Measurements from ENCODE around the gene MICAL1. TPM values are rescaled to one million over a fixed set of nuclear protein-coding genes. Genes with fewer than 3 reads are reported as not detected.
A peak's percentile ranks its signal among the peaks of the same experiment; 100 is the strongest.

The MICAL1 gene
- total RNA-seq, 1 donor = 26.1 TPM

- peaks cover 5% of the 10 kb centered on the region for H3K4me1 ChIP-seq (ENCODE audit: insufficient read depth, low read length)
- no peak overlapping the region for H3K27ac ChIP-seq (ENCODE audit: low read depth, low read length)
- no peaks in the 10 kb centered on the region for H3K27me3 ChIP-seq (ENCODE audit: insufficient read depth, low read length)
- H3K9me3 ChIP-seq (ENCODE audit: low read depth, low read length) = no peaks in the 10 kb centered on the region
- no peaks in the 10 kb centered on the region for H3K79me2 ChIP-seq (ENCODE audit: insufficient read depth, low read length)
- no peaks in the 10 kb centered on the region for H4K20me1 ChIP-seq (ENCODE audit: insufficient read depth, low read length)
- H2AFZ ChIP-seq (ENCODE audit: low read length) = no peak overlapping the region
- peak; percentile 89 for DNase-seq (ENCODE audit: insufficient read length, low spot score, missing footprints)
- H3K4me2 ChIP-seq (ENCODE audit: insufficient read depth, low read length) = peak overlapping the region; percentile 54
- TF ChIP-seq CTCF (IDR thresholded peaks at IDR 0.05; ENCODE audit: extremely low read depth, low read depth, low read length) = no peak
- H3K4me3 ChIP-seq (ENCODE audit: insufficient read depth, low read length) = no peak overlapping the region
- no peaks in the 10 kb centered on the region for H3K36me3 ChIP-seq (ENCODE audit: insufficient read depth, low read length)
Observed at GRCh38 chr6:109428889-109429477, 26.6 kb downstream of the MICAL1 start.

- peak overlapping the region; percentile 69 for H3K4me2 ChIP-seq (ENCODE audit: insufficient read depth, low read length)
- DNase-seq (ENCODE audit: insufficient read length, low spot score, missing footprints) = no peak
- H3K27me3 ChIP-seq (ENCODE audit: insufficient read depth, low read length) = no peaks in the 10 kb centered on the region
- peaks cover 5% of the 10 kb centered on the region for H3K4me1 ChIP-seq (ENCODE audit: insufficient read depth, low read length)
- peak overlapping the region; percentile 59 for H2AFZ ChIP-seq (ENCODE audit: low read length)
- H3K36me3 ChIP-seq (ENCODE audit: insufficient read depth, low read length) = no peaks in the 10 kb centered on the region
- no peaks in the 10 kb centered on the region for H3K79me2 ChIP-seq (ENCODE audit: insufficient read depth, low read length)
- no peak overlapping the region for H3K27ac ChIP-seq (ENCODE audit: low read depth, low read length)
- peak overlapping the region; percentile 43 for H3K4me3 ChIP-seq (ENCODE audit: insufficient read depth, low read length)
- no peak for TF ChIP-seq CTCF (IDR thresholded peaks at IDR 0.05; ENCODE audit: extremely low read depth, low read depth, low read length)
- H3K9me3 ChIP-seq (ENCODE audit: low read depth, low read length) = no peaks in the 10 kb centered on the region
- H4K20me1 ChIP-seq (ENCODE audit: insufficient read depth, low read length) = no peaks in the 10 kb centered on the region
Observed at GRCh38 chr6:109424946-109425345, 30.6 kb downstream of the MICAL1 start.

GRCh38 chr6:109421184-109421583, 34.4 kb downstream of the MICAL1 start:
- H3K4me1 ChIP-seq (ENCODE audit: insufficient read depth, low read length) = peaks cover 5% of the 10 kb centered on the region
- TF ChIP-seq CTCF (IDR thresholded peaks at IDR 0.05; ENCODE audit: extremely low read depth, low read depth, low read length) = no peak
- H3K79me2 ChIP-seq (ENCODE audit: insufficient read depth, low read length) = no peaks in the 10 kb centered on the region
- H2AFZ ChIP-seq (ENCODE audit: low read length) = no peak overlapping the region
- no peak overlapping the region for H3K27ac ChIP-seq (ENCODE audit: low read depth, low read length)
- H3K9me3 ChIP-seq (ENCODE audit: low read depth, low read length) = no peaks in the 10 kb centered on the region
- DNase-seq (ENCODE audit: insufficient read length, low spot score, missing footprints) = no peak
- H3K4me2 ChIP-seq (ENCODE audit: insufficient read depth, low read length) = no peak overlapping the region
- H4K20me1 ChIP-seq (ENCODE audit: insufficient read depth, low read length) = no peaks in the 10 kb centered on the region
- no peaks in the 10 kb centered on the region for H3K36me3 ChIP-seq (ENCODE audit: insufficient read depth, low read length)
- H3K27me3 ChIP-seq (ENCODE audit: insufficient read depth, low read length) = no peaks in the 10 kb centered on the region
- H3K4me3 ChIP-seq (ENCODE audit: insufficient read depth, low read length) = no peak overlapping the region

- Histone ChIP-seq H4K20me1 (ENCODE audit: insufficient read depth, low read length) (no peaks in the 10 kb centered on the region), H3K4me2 (ENCODE audit: insufficient read depth, low read length) (no peak overlapping the region), H3K4me3 (ENCODE audit: insufficient read depth, low read length) (no peak overlapping the region), H3K27ac (ENCODE audit: low read depth, low read length) (no peak overlapping the region), H3K9me3 (ENCODE audit: low read depth, low read length) (no peaks in the 10 kb centered on the region), H3K36me3 (ENCODE audit: insufficient read depth, low read length) (no peaks in the 10 kb centered on the region), H2AFZ (ENCODE audit: low read length) (no peak overlapping the region), H3K4me1 (ENCODE audit: insufficient read depth, low read length) (peaks cover 5% of the 10 kb centered on the region), H3K79me2 (ENCODE audit: insufficient read depth, low read length) (no peaks in the 10 kb centered on the region), H3K27me3 (ENCODE audit: insufficient read depth, low read length) (no peaks in the 10 kb centered on the region)
- DNase-seq (ENCODE audit: insufficient read length, low spot score, missing footprints) = no peak
- TF ChIP-seq CTCF (IDR thresholded peaks at IDR 0.05; ENCODE audit: extremely low read depth, low read depth, low read length) = no peak
Observed at GRCh38 chr6:109420751-109421150, 34.8 kb downstream of the MICAL1 start.

Measured in osteoblast (primary cell).